ENCODE data around the gene CYP3A7. TPM values are rescaled to one million over a fixed set of nuclear protein-coding genes. Genes with fewer than 3 reads are reported as not detected.
"Not testable (repeated sequence)": the region's sequence is repeated elsewhere in the genome, so short reads cannot be mapped to it uniquely, and the experiment has no call there.

Gene CYP3A7
- total and polyA plus RNA-seq, 2 of the 4 experiments (the other 2 are of a cell fraction) = not detected

GRCh38 chr7:99690918-99691317, 44.1 kb downstream of the CYP3A7 start:
- dilution Hi-C loops (cut with HindIII; ENCODE audit: low sequenced_read_pairs, unreplicated experiment); H3K14ac ChIP-seq (replicated peaks; ENCODE audit: low read depth, low read length); H2AFZ ChIP-seq (replicated peaks; ENCODE audit: low read length, poor library complexity); in situ Hi-C loops (cut with MboI; ENCODE audit: low sequenced_read_pairs); H2BK15ac ChIP-seq (ENCODE audit: low read depth, low read length); H4K20me1 ChIP-seq (ENCODE audit: insufficient read depth, low read length); H2BK5ac ChIP-seq (ENCODE audit: low read depth, low read length, poor library complexity, severe bottlenecking); H4K5ac ChIP-seq (ENCODE audit: low read depth, low read length); H2AK9ac ChIP-seq (replicated peaks; ENCODE audit: low read depth, low read length, poor library complexity); H2BK120ac ChIP-seq (ENCODE audit: low read depth, low read length); H3K9ac ChIP-seq (ENCODE audit: low read depth, low read length); H3K4me2 ChIP-seq (ENCODE audit: low read depth, low read length); H3K4ac ChIP-seq (ENCODE audit: low read depth, low read length); H3K18ac ChIP-seq (ENCODE audit: low read depth, low read length); H3K27ac ChIP-seq (ENCODE audit: insufficient read depth, low read length); H3K4me3 ChIP-seq (ENCODE audit: insufficient read depth, low read depth, low read length); H2BK20ac ChIP-seq (ENCODE audit: low read depth, low read length); H3K23ac ChIP-seq (ENCODE audit: low read depth, low read length); DNase-seq; H4K8ac ChIP-seq (ENCODE audit: low read depth in 2 of 2, low read length in 2 of 2); H3K4me1 ChIP-seq (ENCODE audit: control insufficient read depth, insufficient read depth, low read length); H3K79me1 ChIP-seq (ENCODE audit: low read depth in 1 of 2, low read length in 2 of 2); H3K36me3 ChIP-seq (ENCODE audit: control insufficient read depth, insufficient read depth, low read length); H2AK5ac ChIP-seq (ENCODE audit: low read depth, low read length); ATAC-seq (ENCODE audit: low read depth); H3K27me3 ChIP-seq (ENCODE audit: control insufficient read depth, insufficient read depth, low read length); H4K91ac ChIP-seq (ENCODE audit: insufficient read depth, low read depth, low read length); POLR2A ChIA-PET (ENCODE audit: unreplicated experiment); H3K56ac ChIP-seq (ENCODE audit: extremely low read depth, insufficient read depth, low read length); CTCF ChIA-PET; BruUV-seq (replicated peaks); H3K9me3 ChIP-seq (ENCODE audit: control insufficient read depth, insufficient read depth, low read length); intact Hi-C loops (cut with micrococcal nuclease); H3K9me1 ChIP-seq (ENCODE audit: insufficient read depth, low read length): not testable (repeated sequence)
- WGBS, 2 experiments (ENCODE audit: extremely low coverage in 2 of 2, insufficient read length in 1 of 2) = no CpG with 5 or more reads among the region's 4 CpGs

- H3K23ac ChIP-seq (ENCODE audit: low read depth, low read length); H3K4ac ChIP-seq (ENCODE audit: low read depth, low read length); dilution Hi-C loops (cut with HindIII; ENCODE audit: low sequenced_read_pairs, unreplicated experiment); H2BK15ac ChIP-seq (ENCODE audit: low read depth, low read length); intact Hi-C loops (cut with micrococcal nuclease); H3K36me3 ChIP-seq (ENCODE audit: control insufficient read depth, insufficient read depth, low read length); H3K18ac ChIP-seq (ENCODE audit: low read depth, low read length); H2BK5ac ChIP-seq (ENCODE audit: low read depth, low read length, poor library complexity, severe bottlenecking); H3K14ac ChIP-seq (replicated peaks; ENCODE audit: low read depth, low read length); H2AFZ ChIP-seq (replicated peaks; ENCODE audit: low read length, poor library complexity); ATAC-seq (ENCODE audit: low read depth); H3K4me1 ChIP-seq (ENCODE audit: control insufficient read depth, insufficient read depth, low read length); H3K4me2 ChIP-seq (ENCODE audit: low read depth, low read length); H3K79me1 ChIP-seq (ENCODE audit: low read depth in 1 of 2, low read length in 2 of 2); H2AK5ac ChIP-seq (ENCODE audit: low read depth, low read length); H3K9ac ChIP-seq (ENCODE audit: low read depth, low read length); DNase-seq; in situ Hi-C loops (cut with MboI; ENCODE audit: low sequenced_read_pairs); H2BK120ac ChIP-seq (ENCODE audit: low read depth, low read length); H3K56ac ChIP-seq (ENCODE audit: extremely low read depth, insufficient read depth, low read length); H2AK9ac ChIP-seq (replicated peaks; ENCODE audit: low read depth, low read length, poor library complexity); POLR2A ChIA-PET (ENCODE audit: unreplicated experiment); H3K9me1 ChIP-seq (ENCODE audit: insufficient read depth, low read length); H4K5ac ChIP-seq (ENCODE audit: low read depth, low read length); H3K9me3 ChIP-seq (ENCODE audit: control insufficient read depth, insufficient read depth, low read length); H4K8ac ChIP-seq (ENCODE audit: low read depth in 2 of 2, low read length in 2 of 2); H4K20me1 ChIP-seq (ENCODE audit: insufficient read depth, low read length); H3K4me3 ChIP-seq (ENCODE audit: insufficient read depth, low read depth, low read length); H4K91ac ChIP-seq (ENCODE audit: insufficient read depth, low read depth, low read length); H3K27me3 ChIP-seq (ENCODE audit: control insufficient read depth, insufficient read depth, low read length); CTCF ChIA-PET; H2BK20ac ChIP-seq (ENCODE audit: low read depth, low read length); BruUV-seq (replicated peaks); H3K27ac ChIP-seq (ENCODE audit: insufficient read depth, low read length): not testable (repeated sequence)
- 87% methylated on average over 3 of the region's 14 CpGs; no CpG with 5 or more reads in 1 of the 2 experiments for WGBS, 2 experiments (ENCODE audit: extremely low coverage in 2 of 2, insufficient read length in 1 of 2)
These were observed 49.0 kb downstream of the CYP3A7 start for GRCh38 chr7:99685871-99686608.

Data from IMR-90 (cell line).